Amniotic stem cell (primary cell): ENCODE data around the gene LRRC19.

ENCODE experiments used
- DNase-seq: peaks from one replicate; lab custom pipeline; 2025; lab: John Stamatoyannopoulos, UW

The LRRC19 gene, protein sequence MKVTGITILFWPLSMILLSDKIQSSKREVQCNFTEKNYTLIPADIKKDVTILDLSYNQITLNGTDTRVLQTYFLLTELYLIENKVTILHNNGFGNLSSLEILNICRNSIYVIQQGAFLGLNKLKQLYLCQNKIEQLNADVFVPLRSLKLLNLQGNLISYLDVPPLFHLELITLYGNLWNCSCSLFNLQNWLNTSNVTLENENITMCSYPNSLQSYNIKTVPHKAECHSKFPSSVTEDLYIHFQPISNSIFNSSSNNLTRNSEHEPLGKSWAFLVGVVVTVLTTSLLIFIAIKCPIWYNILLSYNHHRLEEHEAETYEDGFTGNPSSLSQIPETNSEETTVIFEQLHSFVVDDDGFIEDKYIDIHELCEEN

DNA sequence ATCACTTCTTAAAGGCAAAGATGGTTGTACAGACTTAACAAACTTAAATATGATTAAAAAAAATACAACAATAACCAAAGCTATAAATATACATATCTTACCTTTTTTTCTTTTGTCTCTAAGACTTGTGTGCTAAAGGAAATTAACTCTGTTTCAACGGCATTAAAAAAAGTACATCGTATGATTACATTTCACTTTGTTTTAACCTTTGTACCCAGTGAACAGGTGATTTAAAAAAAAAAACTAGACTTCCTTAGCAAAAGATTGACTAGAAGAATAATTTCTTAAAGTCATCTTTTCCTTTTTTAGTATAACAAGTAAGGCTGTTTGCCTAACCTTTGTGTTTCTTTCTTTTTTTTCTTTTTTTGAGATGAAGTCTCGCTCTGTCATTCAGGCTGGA is at the start of gene LRRC19:
Gene LRRC19, minus strand, starts transcription at position 182 of the 400 bp plus-strand sequence. CDS start 5,978 bp downstream, outside the sequence.
- no peak for DNase-seq

DNA sequence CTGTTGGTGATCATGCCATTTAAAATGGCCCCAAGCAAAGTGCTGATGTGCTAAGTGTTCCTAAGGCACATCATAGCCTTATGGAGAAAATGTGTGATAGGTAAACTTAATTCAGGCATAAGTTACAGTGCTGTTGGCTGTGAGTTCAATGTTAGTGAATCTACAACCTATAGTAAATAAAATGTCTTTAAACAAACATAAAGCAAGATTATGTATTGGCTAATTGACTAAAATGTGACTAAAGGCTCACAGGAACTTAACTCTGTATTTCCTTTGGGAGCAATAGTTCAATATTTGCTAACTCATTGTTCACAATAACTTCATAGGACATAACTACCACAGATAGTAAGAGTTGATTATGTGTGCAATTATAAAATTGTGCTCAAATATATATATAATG is 49.4 kb upstream of the LRRC19 start:
- DNase-seq: no peak

DNA sequence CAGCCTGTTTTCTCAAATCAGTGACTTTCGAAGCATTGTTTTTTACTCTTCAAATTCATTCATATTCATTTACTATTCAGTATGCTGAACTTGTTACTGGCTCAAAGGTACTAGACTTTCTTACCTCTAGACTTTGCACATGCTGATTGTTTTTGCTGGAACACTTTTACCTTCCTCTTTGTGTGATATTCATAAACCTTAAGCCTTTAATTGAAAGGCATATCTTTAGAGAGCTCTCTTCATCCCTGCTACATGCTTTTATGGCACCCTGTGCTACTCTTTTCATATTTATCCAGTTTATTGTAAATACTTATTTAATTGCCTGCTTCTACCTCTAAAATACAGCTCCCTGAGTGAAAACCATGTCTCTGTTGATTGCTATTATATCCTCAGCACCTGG is 48.7 kb upstream of the LRRC19 start:
- DNase-seq: no peak

DNA sequence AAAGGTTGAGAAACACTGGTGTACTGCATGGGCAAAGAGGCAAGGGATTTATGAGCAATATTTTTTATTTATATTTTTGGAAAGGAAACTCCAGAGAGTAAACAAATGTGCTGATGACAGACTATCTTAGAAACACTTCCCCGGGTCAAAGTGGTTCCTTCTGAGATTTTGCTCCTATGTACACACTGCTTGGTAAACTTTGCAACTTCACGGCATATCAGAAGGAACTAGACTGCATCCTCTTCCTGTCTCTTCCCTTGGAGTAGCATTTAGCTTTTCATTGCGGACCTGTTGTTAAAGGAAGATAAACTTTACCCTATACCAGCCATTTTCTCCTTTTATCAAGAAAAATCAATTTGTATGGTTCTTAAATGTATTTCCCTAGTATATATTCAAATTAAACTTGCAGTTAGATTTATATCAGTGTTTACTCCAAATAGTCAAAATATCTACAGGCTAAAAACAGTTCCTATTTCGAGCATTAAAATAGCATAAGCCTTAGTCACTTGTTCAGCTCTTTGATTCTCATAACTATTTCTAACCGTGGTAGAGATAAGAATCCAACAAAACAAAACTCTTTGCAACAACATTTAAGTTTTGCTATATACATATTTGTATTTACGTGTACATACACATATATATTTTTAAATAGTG is 48.0 kb upstream of the LRRC19 start:
- no peak for DNase-seq

DNA sequence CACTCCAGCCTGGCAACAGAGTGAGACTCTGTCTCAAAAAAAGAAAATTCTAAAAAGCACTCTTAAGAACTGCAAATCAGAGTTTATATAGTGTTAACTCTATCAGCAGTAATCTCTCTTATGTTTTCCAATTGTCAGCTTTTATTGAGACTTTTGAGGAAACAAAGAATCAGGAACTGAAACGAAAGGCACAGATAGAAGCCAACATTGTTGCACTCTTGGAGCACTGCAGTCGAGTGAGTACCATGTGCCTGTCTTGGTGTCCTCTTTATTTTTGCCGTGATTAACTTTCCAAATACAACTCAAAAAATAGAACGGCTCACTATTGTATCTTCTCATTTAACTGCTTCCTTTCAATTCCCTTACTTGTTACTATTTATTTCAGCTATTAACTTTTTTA is 41.7 kb upstream of the LRRC19 start:
- no peak for DNase-seq

DNA sequence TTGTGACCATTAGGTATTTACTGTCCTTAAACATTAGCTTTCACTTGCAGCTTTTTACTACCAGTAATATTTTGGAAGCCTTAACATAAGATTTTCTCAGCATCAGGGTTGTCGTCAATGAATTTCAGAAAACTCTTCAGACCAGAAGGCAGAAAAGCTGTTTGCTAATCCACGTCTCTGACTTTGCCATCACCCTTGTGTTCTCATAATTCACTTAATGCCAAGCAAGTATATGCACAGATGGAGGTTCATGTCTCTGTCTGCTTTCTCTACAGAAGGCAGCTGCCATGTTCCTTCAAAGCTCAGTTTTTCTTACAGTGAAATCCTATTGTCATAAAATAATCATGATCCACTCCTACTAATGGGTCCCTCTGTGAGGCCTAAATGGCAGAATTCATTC is 37.7 kb upstream of the LRRC19 start:
- no peak for DNase-seq

DNA sequence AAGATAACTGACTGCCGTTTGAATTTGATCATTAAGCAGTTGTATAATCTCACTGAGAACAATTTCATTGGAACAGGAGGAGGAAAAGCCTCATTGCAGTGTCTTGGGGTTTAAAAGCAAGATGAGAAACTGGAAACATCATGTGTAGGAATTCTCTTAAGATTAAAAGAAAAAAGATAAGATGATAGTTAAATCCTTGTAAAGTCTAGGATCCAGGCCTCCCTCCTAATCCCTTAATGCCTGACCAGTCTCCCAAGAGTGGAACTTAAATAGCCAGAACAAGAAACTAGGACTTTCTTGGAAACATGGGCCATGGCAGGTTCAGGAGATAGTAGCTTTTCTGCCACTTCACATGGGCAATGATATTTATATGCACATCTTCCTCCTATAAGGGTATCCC is 37.0 kb upstream of the LRRC19 start:
- no peak for DNase-seq

DNA sequence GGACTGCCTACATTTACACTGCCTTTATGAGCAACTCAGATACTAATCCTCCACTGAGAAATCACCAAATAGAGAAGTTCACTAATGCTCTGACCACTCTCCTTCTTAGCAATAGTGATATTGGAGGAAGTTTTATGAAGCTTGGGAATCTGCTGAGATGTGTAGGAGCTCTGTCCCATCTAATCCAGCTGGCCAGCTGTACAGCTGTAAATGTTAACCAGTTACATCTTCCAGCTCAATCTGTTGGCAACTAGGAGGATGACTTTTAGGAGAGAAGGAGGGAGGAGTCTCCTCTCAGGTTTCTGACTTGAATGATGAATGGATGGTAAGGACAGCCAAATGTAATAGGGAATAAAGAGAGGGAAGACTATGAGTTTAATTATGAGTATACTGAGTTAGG is 36.3 kb upstream of the LRRC19 start:
- DNase-seq: no peak

DNA sequence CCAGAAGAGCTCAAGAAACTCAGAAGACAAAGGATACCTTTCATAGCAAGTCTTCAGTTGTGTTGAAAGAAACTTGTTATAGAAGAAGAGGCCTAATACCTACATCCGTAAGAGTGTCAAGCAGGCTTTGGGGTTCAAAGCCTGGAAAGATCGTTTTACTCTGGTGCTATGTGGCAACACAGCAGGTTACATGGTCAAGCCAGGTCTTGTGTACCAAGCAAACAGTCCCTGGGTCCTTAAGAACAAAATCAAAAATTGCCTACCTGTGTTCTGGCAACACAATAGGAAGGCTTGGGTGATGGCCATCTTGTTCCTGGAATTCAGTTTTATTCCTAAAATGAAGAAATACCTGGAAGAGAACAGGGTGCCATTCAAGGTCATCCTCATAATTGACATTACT is 32.0 kb upstream of the LRRC19 start:
- DNase-seq: no peak

DNA sequence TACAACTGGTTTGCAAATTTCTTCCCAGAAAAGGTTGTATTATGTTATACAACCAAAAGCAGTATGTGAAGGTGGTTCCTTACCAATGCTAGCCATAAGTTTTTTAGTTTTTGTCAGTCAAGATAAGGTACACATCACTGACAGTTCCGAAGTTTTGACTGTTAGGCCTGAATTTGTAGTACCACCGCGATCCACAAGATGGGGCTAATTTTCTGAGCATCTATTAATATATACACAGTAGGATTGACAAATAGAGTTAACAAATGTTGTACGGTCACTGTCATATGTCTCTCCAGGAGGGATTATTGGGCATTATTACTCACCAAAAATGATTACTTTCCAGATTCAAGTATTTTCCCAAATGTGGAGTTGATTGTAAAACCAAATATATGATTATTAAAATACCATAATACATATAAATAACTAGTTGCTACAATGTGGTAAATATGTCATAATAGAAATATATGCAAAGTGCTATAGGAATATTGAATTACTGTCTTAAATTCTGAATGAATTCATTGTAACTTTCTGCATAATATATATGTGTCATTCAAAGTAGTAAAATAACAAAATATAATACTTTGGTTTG is 28.4 kb upstream of the LRRC19 start:
- DNase-seq: no peak

DNA sequence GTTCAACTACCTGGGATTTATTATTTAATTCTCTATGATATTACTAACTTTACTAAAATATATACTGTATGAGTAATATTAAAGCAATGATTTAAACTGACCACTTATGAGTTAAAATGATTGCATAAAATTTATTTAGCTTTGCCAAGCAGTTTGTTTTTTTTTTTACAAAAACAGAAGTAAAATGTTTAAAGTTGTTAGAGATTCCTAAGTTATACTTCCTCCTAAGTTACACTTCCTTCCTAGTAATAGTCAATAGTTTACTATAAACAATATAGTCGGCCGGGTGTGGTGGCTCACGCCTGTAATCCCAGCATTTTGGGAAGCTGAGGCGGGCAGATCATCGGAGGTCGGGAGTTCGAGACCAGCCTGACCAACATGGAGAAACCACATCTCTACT is 23.7 kb upstream of the LRRC19 start:
- no peak for DNase-seq

DNA sequence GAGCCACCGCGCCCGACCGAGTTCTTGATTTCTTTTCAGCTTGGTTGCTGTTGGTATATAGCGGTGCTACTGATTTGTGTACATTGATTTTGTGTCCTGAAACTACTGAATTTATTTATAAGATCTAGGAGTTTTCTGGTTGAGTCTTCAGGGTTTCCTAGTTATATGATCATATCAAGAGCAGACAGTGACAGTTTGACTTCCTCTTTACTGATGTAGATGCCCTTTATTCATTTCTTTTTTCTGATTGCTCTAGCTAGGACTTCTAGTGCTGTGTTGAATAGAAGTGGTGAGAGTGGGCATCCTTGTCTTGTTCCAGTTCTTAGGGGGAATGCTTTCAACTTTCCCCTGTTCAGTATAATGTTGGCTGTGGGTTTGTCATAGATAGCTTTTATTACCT is 17.4 kb upstream of the LRRC19 start:
- DNase-seq: no peak

DNA sequence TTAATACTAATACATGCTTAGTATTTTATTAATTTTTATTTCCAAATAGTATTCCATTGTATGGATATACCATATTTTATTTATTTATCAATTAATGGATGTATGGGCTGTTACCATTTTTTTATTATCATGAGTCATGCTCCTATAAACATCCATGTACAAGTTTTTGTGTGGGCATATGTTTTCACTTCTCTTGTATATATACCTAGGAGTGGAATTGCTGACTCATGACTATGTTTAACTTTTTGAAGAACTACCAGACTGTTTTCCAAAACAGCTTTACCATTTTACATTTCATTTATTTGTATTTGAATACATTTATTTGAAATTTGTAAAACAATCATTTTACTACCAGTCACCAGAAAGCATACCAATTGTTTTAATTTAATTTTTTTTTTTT is 14.1 kb upstream of the LRRC19 start:
- DNase-seq: no peak

DNA sequence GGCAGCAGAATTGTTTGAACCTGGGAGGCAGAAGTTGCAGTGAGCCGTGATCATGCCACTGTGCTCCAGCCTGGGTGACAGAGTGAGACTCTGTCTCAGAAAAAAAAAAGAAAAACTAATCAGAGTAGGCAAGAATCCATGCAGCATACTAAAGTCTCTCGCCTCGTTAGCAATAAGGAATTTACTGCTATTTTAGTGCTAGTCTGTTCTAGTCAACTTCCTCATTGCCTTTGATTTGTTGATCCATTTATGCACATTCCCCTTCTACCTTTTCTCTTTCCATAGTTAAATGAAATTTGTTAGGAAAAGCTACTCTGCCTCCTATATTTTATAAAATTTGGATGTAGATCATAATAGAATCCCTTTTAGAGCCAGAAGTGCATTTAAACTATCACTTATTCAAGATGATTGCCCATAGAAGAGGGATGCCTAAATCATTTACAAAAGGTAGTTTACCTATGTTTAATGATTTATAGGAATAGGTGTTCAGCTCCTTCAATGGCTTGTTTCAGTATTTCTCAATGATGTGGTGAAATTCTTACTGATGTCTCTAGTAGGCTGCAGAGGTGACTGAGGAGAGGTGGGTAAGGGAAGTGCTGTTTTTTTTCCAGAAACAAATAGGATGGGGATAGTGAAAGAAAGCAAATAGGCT is 1.9 kb downstream of the LRRC19 start:
- DNase-seq: no peak

DNA sequence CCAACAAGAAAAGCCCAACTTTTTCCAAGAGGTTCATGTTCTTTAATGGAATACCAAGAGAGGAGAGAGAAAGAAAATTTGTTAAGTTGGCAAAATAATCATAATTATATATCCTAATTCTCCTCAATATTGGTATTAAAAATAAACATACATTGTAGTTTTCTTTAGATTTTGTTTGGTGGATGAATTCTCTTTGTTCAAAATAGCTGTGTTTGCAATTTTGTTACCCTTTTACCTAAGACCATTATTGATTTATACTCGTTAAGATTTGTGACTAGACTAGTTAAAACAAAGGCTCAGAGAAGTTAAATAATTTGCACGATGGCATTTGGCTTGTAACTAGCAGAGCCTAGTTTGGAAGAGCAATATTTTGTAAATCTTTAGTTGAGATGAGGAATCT is 9.7 kb downstream of the LRRC19 start:
- DNase-seq: no peak

DNA sequence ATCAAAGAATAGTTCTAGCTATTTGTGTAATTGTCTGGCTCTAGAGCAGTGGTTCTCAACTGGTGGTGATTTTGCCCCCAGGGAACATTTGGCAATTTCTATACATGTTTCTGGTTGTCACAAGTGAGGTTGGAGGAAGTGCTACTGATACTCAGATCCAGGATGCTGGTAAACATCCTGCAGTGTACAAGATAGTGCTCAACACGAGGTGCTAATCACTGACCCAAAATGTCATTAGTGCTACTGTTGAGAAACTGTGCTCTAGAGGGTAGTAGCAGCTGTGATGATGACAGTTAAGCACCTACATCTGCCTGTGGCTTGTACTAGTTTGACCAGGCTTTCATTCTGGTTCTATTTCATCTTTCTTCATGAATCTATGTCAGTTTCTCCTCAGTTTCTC is 22.1 kb downstream of the LRRC19 start:
- no peak for DNase-seq

DNA sequence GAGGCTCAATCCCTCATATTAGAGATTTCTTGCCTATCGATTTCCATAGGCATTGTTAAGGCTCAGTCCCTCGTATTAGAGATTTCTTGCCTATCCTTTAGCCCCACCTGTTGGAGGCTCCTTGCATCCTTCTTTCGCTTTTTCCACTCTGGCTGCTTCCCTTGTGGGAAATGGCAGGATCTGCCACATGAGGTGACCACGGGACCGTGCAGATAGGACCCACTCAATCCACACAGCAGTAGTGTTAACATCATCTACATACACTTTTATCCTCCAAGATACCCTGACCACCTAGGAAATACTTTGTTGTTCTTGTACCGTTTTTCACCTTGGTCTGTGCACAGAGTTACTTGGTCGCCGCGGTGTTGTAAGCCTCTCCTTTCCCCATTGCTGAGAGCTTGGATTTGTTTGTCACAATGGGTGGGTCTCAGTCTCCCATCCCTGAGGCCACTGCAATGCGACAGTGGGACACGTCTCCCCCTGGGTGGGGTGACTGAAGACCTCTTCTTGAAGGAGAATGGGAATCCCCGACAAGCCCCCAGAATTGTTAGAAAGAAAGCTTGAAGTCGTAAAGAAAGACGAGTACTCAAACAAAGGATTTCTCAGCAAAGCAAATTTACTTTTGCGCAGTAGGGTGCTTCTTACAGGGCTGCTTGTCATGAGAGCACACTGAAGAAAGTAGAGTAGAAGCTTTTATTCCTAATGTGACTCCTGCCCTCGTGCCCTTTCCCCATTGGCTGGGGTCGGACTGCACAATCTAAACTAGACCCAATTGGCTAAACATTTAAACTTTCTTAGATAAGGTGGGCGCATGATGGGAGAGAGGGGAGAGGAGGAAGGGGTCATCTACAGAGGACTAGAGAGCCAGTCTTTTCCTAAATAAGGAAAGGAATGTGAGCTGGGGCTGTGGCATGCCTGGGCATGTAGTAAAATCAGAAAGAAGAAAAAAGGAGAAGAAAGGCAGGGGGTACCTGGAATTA is 29.5 kb downstream of the LRRC19 start:
- no peak for DNase-seq

DNA sequence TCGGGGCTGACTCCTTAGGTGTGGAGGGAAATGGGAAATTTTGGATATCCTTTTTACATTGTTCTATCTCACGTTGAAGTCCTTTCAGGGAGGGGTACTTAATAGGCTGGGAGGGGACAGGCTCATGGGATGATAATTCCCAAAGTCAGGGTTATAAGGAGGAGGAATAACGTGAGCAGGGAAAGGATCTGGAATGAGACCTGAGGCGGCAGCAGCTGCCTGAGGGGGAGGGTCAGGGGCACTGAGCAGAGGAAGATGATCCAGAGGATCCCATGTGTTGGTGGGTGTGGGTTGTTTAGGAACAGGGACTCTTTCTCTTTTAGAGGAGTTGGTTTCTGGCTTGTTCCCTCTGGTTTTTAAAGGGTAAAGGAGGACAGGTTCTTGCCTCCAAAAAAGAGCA is 30.5 kb downstream of the LRRC19 start:
- no peak for DNase-seq

DNA sequence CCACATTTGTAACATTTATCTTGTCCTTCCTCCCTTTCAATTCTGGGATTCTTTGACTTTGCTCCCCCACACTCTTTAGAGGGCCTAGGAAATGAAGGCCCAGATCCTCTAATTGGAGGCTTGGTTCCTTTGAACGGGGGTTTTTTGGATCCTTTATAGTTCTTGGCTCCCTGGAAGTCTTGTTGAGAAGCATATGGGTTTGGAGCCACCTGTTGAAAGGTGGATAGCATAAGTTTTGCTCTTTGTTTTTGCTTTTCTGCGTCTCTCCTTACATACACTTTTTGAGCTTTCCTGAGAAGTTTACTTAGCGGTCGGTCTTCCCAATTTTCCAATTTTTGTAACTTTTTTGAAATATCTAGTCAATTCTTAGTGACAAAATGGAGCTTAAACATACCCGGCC is 31.5 kb downstream of the LRRC19 start:
- no peak for DNase-seq

DNA sequence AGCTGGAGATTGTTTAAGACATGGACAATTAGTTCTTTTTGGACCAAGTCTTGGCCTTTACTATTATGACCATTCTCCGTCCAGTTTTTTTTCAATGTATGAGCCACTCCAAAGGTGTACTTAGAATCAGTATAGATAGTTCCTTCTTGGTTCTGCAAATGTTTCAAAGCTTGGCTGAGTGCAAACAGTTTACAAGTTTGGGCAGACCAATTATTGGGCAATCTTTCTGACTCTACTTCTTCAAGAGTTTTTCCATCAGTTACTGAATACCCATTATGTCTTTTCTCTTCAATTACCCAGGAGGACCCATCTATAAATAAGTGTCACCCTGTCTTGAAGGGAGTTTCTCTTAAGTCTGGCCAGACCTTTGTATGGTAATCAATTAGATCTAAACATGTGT is 33.8 kb downstream of the LRRC19 start:
- no peak for DNase-seq

DNA sequence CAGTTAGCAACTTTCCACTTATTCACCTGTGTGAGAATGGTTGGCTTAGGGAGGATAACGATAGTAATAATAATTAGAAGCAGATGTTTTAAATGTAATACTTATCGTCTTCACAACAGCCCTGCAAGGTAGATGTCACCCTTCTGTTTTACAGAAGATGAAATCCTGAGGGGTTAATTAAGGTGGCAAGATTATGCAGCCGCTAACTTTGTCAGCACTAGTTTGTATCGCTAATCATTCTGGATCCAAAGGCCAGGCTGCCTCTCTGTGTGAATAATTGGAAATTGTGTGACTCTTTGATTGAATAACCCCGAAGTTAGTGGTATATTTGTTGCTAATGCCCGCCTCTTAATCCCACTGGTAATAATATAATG is 48.6 kb downstream of the LRRC19 start:
- no peak for DNase-seq
